IPS-18a (cell line): ENCODE data around the gene KATNB1.

Experiments used
- H3K27ac ChIP-seq: one replicate; pipeline ENCODE4 v1.5.1; 2013; ENCODE audit warnings: low read length
- H3K27me3 ChIP-seq: one replicate; pipeline ENCODE4 v1.6.1; 2013; ENCODE audit warnings: mild to moderate bottlenecking, low read length; ENCODE audit not compliant: control insufficient read depth, insufficient read depth
- H3K36me3 ChIP-seq: one replicate; pipeline ENCODE4 v1.6.1; 2013; ENCODE audit warnings: low read depth, low read length; ENCODE audit not compliant: control insufficient read depth
- H3K4me1 ChIP-seq: one replicate; pipeline ENCODE4 v1.6.1; 2013; ENCODE audit warnings: low read depth, low read length; ENCODE audit not compliant: control insufficient read depth
- H3K4me3 ChIP-seq: one replicate; pipeline ENCODE4 v1.5.1; 2013; ENCODE audit warnings: low read length
- H3K9ac ChIP-seq: one replicate; pipeline ENCODE4 v1.6.1; 2013; ENCODE audit warnings: mild to moderate bottlenecking, low read length, moderate library complexity
- H3K9me3 ChIP-seq: one replicate; pipeline ENCODE4 v1.6.1; 2013; ENCODE audit warnings: low read depth, low read length; ENCODE audit not compliant: control insufficient read depth

Gene KATNB1

GRCh38 chr16:57784334-57784733, 48.8 kb downstream of the KATNB1 start:
- H3K27ac ChIP-seq = no peak overlapping the region
- no peaks in the 10 kb centered on the region for H3K36me3 ChIP-seq
- no peak overlapping the region for H3K9ac ChIP-seq
- H3K9me3 ChIP-seq = no peaks in the 10 kb centered on the region
- H3K4me3 ChIP-seq = no peak overlapping the region
- no peaks in the 10 kb centered on the region for H3K4me1 ChIP-seq
- no peaks in the 10 kb centered on the region for H3K27me3 ChIP-seq

DNA sequence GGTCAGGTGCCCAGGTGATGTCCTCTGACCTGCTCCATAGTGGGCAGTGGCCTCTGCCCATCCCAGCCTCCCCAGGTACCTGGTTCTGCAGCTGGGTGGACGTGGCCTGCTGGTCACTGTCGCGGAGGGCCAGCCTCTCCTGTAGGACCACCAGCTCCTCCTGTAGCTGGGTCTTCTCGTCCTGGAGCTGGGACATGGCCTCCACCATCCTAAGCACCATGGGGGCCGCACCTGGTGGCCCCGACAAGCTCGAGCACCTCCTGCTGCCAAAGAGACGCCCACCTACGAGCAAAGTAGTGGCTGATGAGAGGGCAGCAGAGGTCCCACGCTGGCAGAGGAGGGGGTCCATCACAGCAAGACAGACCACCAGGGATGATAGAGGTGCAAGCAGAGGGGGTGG, 49.8 kb downstream of the KATNB1 start:
- H3K9ac ChIP-seq = no peak overlapping the region
- H3K4me3 ChIP-seq = no peak overlapping the region
- no peaks in the 10 kb centered on the region for H3K27me3 ChIP-seq
- H3K27ac ChIP-seq = no peak overlapping the region
- H3K4me1 ChIP-seq = no peaks in the 10 kb centered on the region
- H3K36me3 ChIP-seq = no peaks in the 10 kb centered on the region
- no peaks in the 10 kb centered on the region for H3K9me3 ChIP-seq

DNA sequence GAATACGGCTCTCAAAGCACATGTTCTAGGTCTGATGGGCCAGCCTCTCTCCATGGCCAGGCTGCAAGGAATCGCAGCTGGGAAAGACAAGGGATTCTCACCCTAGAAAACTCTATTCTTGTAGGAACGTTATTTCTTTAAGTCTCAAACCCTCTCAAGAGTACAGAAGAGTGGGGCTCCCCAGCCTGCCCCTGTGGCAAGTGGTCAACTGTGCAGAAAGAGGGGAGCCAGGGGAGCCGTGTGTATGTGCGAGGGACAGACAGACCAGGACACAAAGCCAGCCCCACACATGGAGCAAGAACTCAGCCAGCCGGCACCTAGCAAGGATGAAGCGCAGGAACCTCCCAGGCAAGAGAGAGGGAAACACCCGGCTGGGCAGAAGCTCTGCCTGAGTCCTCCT, 50.4 kb downstream of the KATNB1 start:
- Histone ChIP-seq H3K27me3 (no peaks in the 10 kb centered on the region), H3K9me3 (no peaks in the 10 kb centered on the region), H3K27ac (no peak overlapping the region), H3K36me3 (no peaks in the 10 kb centered on the region), H3K4me1 (no peaks in the 10 kb centered on the region), H3K4me3 (no peak overlapping the region), H3K9ac (no peak overlapping the region)

- Histone ChIP-seq H3K36me3 (no peaks in the 10 kb centered on the region), H3K27ac (no peak overlapping the region), H3K9ac (no peak overlapping the region), H3K9me3 (no peaks in the 10 kb centered on the region), H3K27me3 (no peaks in the 10 kb centered on the region), H3K4me3 (no peak overlapping the region), H3K4me1 (no peaks in the 10 kb centered on the region)
These were observed 51.3 kb downstream of the KATNB1 start for GRCh38 chr16:57786632-57787518.

GRCh38 chr16:57787519-57787905, 51.9 kb downstream of the KATNB1 start:
- Histone ChIP-seq H3K27ac (no peak overlapping the region), H3K36me3 (no peaks in the 10 kb centered on the region)

DNA sequence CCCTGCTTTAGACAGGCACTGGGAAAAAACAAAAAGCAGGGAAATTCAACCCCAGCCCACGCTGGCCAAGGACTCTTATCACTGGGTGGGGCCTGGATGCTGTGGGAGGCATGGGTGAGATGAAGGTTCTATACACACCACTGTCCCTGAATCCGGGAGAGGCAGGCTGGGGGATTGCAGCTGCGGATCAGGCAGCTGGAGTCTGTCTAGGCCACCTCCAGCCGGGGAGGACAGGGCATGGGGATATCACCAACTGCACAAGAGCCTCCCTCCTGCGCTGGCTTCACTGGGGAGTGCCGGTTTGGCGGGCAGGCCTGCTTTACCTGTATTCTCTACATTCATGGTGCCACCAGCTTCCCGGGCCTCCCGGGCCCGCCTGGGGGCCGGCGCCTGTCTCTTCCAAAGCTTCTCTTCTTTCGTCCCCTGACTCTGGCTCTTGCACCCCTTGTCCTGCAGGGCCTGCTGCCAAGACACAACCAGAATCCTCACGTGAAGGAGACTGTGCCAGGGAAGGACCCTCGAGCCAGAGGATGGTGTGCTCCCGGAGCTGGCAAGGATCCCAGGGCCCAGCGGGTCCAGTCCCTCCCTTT, 52.8 kb downstream of the KATNB1 start:
- H3K36me3 ChIP-seq = no peaks in the 10 kb centered on the region
- no peaks in the 10 kb centered on the region for H3K27me3 ChIP-seq
- no peaks in the 10 kb centered on the region for H3K4me1 ChIP-seq
- H3K9me3 ChIP-seq = no peaks in the 10 kb centered on the region
- no peak overlapping the region for H3K9ac ChIP-seq
- H3K4me3 ChIP-seq = no peak overlapping the region
- no peak overlapping the region for H3K27ac ChIP-seq

More at GRCh38 chr16:57787519-57787905, 51.9 kb downstream of the KATNB1 start:
- no peaks in the 10 kb centered on the region for H3K27me3 ChIP-seq
- no peaks in the 10 kb centered on the region for H3K4me1 ChIP-seq
- no peak overlapping the region for H3K9ac ChIP-seq
- no peak overlapping the region for H3K4me3 ChIP-seq
- H3K9me3 ChIP-seq = no peaks in the 10 kb centered on the region

DNA sequence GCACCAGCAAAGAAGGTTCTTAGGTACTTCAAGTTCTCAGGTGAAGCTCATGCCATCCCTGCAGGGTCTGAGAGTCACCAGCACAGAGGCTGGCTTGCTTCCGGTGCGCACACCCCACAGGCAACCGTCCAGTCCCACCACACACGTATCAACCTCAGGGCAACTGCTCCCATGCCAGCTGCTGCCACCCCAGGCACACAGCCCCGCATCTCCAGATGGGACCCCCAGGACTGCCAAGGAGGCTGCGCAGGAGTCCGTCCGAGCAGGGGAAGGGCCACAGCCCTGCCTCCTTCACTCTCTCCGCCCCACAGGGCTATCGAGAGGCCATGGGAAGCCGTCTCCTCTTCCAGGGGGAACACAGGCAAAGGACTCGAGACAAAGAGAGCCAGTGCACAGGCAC, 53.4 kb downstream of the KATNB1 start:
- Histone ChIP-seq H3K4me3 (no peak overlapping the region), H3K27me3 (no peaks in the 10 kb centered on the region), H3K36me3 (no peaks in the 10 kb centered on the region), H3K27ac (no peak overlapping the region), H3K9ac (no peak overlapping the region), H3K4me1 (no peaks in the 10 kb centered on the region), H3K9me3 (no peaks in the 10 kb centered on the region)

DNA sequence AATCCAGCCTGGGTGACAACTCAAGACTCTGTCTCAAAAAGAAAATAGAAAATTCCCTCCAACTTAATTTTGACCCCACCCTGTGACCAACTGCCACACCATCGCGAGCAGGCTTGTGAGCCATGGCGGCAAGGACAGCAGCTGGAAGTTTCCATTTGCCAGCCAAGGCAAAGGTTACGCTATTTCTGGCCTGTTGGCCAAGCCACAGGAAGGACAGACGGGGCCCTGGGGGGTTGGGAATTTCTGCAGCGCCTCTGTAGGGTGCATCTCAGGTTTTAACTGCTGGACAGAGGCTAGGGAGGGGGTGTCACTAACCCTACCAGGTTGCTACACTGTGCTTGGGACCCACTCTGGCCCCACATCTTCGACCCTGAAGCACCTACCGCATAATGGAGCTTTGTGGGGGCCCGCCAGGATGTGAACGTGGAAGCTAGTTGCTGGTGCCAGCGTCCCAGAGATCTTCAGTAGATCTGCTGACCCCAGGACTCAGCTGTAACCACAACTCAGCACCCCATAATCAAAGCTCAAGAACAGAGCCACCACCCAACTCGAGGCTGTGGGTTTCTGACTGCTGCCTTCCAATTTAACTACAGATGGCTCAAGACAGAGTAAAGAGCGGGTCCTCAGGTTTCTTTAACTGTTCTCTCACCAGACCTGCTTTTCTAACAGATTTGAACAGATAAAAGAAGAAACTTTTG, 55.8 kb downstream of the KATNB1 start:
- Histone ChIP-seq H3K36me3 (no peaks in the 10 kb centered on the region), H3K9me3 (no peaks in the 10 kb centered on the region), H3K4me3 (no peak overlapping the region), H3K9ac (no peak overlapping the region), H3K27ac (no peak overlapping the region), H3K4me1 (no peaks in the 10 kb centered on the region), H3K27me3 (no peaks in the 10 kb centered on the region)

DNA sequence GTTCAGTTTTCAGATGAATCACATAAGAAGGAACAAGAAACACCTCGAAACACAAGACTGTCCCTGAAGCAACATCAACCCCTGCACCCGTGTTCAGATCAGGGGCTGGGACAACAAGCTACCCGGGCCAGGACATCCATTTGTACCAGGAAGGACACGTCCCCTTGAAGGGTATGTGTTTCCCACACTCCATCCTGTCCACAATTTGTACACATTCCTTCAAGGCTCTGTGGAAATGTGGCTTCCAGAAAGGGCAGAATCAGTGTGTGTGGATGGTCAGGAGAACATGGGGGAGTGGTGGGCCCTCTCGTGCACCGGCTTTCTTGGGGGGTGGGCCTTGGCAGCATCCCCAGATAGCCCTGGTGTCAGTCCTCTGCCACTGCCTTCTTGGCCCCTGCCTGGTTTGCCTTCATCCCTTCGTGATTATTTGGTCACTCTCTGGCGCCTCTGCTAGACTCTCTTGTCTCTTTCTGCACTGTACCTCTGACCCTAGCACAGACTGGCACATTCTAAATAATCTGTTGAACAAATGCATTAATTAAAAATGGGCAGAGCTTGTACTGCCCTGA, 56.4 kb downstream of the KATNB1 start:
- Histone ChIP-seq H3K4me1 (no peaks in the 10 kb centered on the region), H3K27me3 (no peaks in the 10 kb centered on the region), H3K9me3 (no peaks in the 10 kb centered on the region), H3K4me3 (no peak overlapping the region), H3K9ac (no peak overlapping the region), H3K27ac (no peak overlapping the region), H3K36me3 (no peaks in the 10 kb centered on the region)

GRCh38 chr16:57794849-57795430, 59.4 kb downstream of the KATNB1 start:
- Histone ChIP-seq H3K27me3 (peaks cover 29% of the 10 kb centered on the region), H3K9ac (no peak overlapping the region), H3K36me3 (no peaks in the 10 kb centered on the region), H3K4me1 (peaks cover 5% of the 10 kb centered on the region), H3K9me3 (no peaks in the 10 kb centered on the region), H3K4me3 (no peak overlapping the region), H3K27ac (no peak overlapping the region)

GRCh38 chr16:57795431-57795878, 59.9 kb downstream of the KATNB1 start:
- H3K27ac ChIP-seq = no peak overlapping the region
- peaks cover 34% of the 10 kb centered on the region for H3K27me3 ChIP-seq
- no peaks in the 10 kb centered on the region for H3K36me3 ChIP-seq
- no peaks in the 10 kb centered on the region for H3K9me3 ChIP-seq
- peaks cover 5% of the 10 kb centered on the region for H3K4me1 ChIP-seq
- no peak overlapping the region for H3K4me3 ChIP-seq
- no peak overlapping the region for H3K9ac ChIP-seq
